Measurements from ENCODE around the gene ATPAF2.

The ATPAF2 gene

DNA sequence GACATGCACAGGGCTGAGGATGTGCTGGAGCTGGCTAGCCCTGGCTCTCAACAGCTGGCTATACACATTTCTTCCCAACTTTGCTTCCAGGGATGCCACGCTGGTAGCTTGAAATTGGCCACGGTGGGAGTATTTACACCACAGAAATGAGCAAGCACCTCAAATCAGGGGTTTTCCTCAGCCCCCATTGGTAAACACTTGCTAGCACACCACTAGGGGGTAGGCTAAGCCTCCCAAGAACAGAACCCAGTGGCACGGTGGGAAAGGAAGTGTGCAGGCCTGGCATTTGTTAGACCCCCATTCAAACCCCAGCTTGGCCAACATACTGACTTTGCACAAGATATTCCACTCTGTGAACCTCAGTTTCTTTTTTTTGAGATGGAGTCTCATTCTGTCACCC, 53.4 kb downstream of the ATPAF2 start:
- no peak for DNase-seq (ENCODE audit: low read depth)

DNA sequence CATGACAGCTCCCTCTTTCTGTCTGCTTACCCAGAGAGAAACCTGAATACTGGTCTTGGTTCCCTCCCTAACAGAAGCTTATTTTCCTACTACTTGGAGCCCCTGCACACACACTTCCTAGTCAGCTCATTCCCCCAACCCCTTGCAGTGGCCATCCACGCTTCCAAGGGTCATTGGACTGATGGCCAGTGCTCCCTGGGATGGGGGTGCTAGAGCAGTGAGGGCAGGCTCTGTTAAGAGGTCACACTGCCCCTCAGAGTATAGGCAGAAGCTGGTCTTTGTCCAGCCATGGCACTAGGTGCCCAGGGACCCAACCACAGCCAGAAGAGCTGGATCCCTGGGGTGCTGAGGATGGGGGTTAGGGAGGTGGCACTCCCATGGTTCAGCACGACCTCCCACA, 53.8 kb downstream of the ATPAF2 start:
- DNase-seq (ENCODE audit: low read depth): no peak

DNA sequence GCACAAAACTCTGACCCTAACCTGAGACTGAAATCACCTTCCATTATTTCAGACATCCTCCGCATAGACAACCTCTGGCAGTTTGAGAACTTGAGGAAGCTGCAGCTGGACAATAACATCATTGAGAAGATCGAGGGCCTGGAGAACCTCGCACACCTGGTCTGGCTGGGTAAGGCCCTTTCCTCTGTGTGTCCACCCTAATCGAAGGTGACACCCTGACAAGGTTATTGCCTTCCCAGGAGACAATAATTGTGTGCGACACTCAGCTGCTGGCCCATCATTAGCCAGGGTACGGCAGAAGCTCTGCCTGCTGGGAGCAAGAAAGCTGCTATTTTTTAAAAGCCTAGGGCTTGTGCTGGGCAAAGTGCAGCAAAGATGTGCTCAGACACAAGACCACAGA, 55.2 kb downstream of the ATPAF2 start:
- DNase-seq (ENCODE audit: low read depth): no peak

DNA sequence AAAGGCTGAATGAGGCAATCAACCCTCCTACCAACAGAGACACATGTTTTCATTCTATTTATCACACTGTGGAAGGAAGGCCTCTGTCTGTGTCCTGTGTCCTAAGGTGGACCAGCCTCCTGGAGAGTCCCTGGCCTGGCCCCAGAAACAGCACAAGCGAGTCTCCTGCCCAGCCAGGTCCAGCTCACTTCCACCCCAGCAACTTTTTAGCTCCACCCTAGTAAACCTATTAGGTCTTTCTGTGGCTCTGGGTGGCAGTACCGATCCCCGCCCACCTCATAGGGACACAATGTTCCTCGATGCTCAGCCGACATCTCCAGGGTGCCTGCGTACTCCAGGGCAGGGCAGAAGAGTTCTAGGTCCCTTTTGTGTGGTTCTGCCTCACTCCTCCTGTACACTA, 55.6 kb downstream of the ATPAF2 start:
- no peak for DNase-seq (ENCODE audit: low read depth)

DNA sequence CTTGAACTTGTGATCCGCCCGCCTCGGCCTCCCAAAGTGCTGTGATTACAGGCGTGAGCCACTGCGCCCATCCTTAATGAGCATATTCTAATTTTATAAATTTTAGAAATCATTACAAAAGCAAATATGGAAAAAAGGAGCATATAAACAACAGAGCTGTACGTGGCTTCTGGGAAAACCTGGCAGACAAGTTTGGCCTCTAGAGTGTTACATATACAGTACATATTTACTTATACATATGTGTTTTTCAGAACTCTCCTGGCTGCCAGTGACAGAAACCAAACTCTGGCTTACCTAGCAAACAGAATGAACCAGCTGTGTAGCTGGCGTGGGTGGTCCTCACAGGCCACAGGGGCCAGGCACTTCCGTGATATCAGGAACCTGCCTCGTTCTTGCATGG, 56.2 kb downstream of the ATPAF2 start:
- no peak for DNase-seq (ENCODE audit: low read depth)

DNA sequence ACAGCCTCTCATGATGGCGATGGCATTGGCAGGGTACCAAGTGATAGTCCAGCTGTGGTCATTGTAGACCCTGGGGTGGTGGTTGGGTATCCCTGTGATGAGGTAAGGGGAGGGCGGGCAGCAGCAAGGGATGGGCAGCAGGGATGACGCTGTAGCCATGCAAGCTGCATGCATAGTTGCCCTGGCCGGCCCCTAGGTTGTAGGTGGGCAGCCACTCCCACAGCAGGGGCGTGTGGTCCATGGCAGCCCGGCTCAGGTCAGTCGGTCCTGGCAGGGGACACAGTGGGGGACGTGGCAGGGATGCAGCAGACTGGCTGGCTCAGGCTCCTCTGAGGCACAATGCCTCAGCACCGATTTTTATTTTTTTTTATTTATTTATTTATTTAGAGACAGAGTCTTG, 57.6 kb downstream of the ATPAF2 start:
- DNase-seq (ENCODE audit: low read depth): no peak

DNA sequence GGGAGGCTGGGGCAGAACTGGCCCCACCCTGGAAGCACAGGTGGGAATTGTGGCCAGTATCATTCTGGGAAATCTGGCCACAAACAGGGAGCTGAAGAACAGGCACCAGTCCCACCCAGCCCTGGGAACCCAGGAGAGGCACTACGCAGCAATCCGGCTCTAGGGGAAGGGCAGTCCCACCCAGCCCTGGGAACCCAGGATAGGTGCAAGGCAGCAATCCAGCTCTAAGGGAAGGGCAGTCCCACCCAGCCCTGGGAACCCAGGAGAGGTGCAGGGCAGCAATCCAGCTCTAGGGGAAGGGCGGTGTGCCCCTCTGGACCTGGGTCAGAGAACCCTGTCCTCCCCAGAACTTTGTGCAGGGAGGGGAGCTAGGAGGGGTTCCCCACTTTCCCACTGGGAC, 59.2 kb downstream of the ATPAF2 start:
- DNase-seq (ENCODE audit: low read depth): no peak

DNA sequence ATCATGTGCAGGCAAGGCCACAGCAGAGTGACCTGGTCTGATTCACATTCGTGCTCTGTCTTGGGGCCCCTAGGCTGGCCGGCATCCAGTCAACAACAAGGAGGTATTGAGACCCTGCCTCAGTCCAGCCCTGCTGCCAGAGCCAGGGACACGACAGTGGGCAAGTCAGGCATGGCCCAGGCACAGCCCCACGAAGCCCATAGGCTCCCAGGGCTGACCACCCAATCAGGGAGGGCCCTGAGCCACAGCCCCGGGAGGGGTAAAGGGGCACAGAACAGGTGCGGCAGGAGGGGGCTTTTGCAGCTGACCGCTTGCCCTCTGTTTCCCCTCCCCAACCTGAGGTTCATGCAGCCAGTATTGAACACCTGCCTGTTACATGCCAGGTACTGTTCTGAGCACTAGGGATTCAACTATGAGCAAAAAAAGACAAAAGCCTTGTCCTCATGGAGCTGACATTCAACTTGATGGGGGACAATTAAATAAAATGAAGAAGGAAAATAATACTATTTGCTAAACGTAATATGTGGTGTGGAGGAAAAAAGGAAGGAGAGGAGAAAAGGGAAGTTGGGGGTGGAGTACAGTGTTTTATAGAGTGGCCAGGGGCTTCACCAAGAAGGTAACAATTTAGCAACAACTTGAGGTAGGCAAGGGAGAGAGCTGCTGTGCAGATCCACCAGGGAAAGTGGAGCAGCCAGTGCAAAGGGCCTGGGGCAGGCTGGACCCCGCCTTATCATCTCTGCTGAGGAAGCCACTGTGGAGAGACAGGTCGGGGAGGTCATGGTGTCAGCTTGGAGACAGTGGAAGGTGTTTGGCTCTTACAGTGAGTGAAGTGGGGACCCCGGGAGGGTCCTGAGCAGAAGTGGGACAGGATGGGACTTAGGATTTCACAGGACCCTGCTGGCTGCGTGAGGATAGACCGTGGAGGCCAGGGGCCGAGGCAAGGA, 60.2 kb downstream of the ATPAF2 start:
- no peak for DNase-seq (ENCODE audit: low read depth)

DNA sequence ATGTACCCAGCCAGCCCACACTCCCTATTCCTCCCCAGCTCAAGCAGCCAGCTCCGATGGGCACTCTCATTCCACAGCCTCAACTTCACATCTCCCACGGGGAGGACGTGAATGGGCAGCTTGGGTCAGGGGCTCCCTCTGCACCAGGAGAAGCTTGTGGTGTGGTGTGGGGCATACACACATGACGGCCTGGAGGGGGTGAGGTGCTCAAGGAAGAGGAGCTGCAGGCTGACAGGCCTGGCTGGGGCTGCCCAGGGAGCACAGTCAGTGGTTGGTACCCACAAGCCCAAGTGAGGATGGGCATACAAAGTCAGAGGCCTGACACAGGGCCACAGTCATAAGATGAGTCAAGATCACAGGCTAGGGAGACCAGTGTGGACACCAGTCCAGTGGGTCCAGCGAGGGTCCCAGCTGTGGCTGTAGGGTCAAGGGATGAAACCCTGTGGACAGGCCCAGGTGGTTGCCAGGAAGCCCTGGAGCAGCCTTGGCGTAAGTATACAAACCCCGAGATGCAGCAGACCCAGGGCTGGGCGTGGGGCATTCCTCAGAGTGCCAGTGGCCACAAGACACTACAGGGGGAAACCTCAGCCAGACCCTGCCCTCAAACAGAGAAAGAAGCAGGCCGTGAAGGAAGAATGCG, 61.9 kb downstream of the ATPAF2 start:
- no peak for DNase-seq (ENCODE audit: low read depth)

DNA sequence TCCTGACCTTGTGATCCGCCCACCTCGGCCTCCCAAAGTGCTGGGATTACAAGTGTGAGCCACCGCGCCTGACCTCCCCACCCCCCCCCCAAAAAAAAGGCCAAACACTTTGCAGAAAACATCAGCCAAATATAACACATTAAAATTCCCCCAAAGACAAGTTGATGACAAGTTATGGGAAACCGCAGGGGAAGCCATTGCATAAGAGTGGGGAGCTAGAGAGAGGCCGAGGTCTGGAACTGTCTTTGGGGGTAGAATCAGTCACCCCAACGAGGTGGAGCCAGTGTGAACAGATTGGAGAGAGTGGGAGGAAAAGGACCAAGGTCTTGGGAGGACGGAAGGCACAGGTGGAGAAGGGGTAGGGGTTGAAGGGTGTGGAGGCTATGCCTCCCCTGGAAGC, 63.5 kb downstream of the ATPAF2 start:
- no peak for DNase-seq (ENCODE audit: low read depth)

DNA sequence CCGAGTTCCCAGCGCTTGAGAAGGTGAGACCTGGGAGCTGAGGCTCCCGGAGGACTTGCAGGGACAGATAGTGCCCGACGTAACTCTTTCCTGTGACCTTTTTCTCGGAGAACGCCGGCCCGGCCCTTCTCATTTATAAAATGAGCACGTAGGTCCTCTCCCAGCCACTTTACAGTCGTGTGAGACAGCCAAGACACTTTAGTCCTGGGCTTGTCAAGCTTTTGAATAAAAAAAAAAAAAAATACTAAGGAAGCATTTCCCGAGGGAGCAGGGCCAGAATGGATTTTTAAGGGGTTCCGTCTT, 66.1 kb downstream of the ATPAF2 start:
- no peak for DNase-seq (ENCODE audit: low read depth)

DNA sequence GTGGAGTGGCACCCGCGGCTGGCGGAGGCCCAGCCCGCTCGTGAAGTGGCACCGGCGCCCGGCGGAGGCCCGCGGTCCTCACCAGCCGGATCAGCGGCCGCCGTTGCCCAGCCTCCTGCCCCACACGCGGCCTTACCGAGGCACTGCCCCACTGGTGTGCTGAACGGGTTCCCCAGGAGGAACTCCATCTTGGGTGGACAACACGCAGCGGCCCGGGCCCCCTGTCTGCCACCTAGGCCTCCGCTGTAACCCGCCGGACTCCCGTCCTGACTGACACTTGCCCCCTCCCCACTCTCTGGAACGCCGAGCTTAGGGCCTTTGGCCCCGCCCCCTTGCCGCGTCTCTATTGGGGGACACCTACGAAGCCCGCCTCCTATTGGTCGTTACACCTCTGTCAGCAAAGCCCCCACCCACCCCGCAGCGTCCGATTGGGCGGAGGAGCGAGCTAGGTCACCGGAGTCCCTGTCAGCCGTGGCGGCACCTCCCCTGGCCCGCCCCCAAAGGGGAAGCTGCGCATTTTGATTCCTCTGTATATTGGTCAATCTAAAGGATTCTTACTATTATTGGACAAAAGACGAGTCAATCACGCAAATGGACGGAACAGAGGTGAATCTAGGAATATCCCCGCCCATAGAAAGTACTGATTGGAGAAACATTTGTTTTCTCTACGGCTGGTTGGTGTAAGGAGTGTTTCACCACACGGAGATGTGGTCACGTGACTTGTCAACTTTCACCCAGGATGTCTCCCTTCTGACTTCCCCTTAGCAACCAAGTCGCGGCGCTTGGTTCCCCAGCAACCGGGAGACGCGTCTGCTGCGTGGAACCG, 66.6 kb downstream of the ATPAF2 start, which contains the start of the genes DRC3 and TOM1L2:
Gene DRC3, plus strand, starts transcription at position 737 of the 826 bp plus-strand sequence. CDS start 4,737 bp downstream, outside the sequence.
Gene TOM1L2, minus strand, starts transcription at position 275 of the 826 bp plus-strand sequence. Its CDS starts 87 bp downstream, at position 188.
- DNase-seq (ENCODE audit: low read depth): peak; percentile 100

DNA sequence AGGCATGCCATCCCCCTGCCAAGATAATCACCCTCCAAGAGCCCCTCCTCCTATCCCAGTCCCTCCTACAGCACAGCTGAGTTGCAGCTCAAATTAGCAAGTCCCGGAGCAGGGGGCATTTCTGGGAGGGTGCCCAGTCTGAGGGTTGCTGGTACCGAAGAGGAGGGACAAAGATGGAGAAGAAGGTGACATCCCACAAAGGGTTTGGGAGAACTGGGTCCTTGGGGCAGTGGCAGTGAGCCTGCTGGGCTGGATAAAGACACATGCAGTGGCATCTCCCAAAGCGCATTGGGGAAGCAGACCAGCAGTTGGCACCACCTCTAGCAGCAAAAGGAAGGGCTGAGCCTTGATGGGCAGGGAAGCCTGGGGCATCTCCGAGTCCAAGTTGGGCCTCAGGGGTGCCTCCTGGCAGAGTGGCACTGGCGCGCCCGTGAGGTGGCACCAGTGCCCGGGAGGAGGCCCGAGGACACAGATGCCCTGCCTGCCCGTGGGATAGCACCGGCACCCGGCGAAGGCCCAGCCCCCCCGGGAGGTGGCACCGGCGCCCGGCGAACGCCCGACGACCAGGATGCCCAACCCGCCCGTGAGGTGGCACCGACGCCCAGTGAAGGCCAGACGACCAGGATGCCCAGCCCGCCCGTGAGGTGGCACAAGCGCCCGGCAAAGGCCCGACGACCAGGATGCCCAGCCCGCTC, 67.4 kb downstream of the ATPAF2 start:
- DNase-seq (ENCODE audit: low read depth): no peak

DNA sequence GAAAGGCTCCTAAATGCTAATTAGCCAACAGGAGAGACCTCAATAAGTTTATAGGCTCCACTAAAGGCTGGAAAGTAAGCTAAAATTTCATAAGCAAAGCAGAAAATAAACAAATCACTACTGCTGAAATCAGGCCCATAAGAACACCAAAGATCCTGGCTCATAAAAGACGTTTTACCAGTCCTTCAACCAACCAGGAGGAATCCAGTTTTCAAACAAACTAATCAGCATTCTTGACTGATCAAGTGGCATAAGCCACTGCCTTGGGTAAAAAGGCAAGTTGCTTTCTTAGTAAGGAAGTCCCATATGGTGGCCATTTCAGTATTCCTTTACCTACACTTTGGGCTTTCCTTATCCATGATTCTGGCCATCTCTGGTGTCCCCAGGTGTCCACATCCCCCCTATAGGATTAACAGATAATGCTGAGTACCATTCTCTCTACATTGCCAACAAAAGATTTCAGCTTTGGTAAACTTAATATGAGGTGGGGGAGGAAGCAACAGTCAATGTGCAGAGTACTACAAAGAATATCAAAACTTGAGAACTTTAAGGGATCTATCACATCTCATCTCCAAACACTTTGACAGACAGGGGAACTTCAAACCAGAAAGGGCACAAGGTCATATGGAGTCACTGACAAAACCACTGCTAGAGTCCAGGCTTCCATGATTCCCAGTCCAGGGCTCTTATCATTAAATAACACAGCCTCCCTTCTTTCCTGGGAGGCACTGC, 68.1 kb downstream of the ATPAF2 start:
- no peak for DNase-seq (ENCODE audit: low read depth)

All from GM04504 (cell line).